GM21423 (cell line): Measurements from ENCODE around the gene MYO9A.
"Not testable (repeated sequence)": the region's sequence is repeated elsewhere in the genome, so short reads cannot be mapped to it uniquely, and the experiment has no call there.

ENCODE experiments used
- ATAC-seq: cut with Tn5 transposase; IDR thresholded peaks from one replicate; pipeline ENCODE4 v1.9.1; 2021; ENCODE audit warnings: mild to moderate bottlenecking, moderate library complexity; ENCODE audit not compliant: unreplicated experiment

MYO9A gene

DNA sequence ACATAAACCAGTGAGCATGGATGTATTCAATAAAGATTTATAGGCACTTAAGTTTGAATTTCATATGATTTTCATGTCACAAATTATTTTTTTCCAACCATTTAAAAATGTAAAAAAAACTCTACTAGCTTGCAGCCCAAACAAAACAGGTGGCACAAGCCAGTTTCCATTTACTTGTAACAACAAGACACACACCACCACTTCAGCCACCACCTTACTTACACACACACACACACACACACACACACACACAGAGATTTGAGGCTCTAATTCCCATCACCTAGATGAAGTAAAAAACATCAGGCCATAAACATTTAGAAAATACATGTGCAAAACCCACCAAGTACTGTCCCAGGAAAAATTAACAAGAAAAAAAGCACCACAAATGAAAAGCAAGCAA is 25.3 kb downstream of the MYO9A start:
- ATAC-seq = no peak

DNA sequence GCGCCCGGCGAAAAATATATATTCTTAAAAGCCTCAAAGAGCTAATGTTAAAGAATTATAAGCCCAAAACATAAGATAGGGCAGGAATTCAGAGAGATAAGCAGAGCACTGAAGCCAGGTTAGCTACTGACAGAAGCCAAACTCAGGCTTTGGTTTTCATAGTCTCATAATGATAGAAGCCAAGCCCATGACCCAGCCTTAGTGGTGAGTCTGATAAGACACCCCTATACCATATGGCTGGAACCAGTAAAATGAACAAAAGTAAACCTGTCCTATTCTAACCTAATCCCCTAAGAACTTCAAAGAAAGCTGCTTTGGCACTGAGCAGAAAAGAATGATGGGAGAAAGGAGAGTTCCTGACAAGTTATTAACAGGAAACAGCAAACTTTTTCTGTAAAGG is 25.9 kb downstream of the MYO9A start:
- no peak for ATAC-seq

DNA sequence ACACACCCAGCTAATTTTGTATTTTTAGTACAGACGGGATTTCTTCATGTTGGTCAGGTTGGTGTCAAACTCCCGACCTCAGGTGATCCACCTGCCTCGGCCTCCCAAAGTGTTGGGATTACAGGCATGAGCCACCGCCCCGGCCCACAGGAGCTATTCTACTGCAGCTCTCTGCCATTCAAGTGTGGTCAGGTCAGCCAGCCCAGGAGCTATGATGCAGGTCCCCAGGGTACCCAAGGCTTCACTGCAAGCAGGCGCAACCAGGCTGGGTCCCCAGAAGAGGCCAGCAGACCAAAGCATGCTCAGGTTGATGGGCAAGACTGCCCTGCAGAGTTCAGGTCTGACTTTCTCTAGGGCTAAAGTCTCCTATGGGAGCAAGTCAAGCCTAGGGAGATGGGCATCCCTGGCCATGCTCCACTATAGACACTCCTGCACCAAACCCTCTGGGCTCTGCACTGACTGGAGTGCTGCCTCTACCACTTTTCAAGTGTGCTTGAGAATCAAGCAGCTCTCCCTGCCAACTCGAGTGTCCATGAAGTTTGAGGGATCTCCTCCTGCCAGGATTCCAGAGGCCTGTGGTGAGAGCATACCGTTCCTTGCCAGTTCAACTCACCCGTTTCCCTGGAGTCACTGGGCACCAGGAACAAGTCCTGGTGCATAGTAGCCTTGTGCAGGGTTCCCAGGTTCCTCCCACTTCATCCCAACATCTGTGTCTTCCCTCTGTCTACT is 30.9 kb downstream of the MYO9A start:
- ATAC-seq = no peak

DNA sequence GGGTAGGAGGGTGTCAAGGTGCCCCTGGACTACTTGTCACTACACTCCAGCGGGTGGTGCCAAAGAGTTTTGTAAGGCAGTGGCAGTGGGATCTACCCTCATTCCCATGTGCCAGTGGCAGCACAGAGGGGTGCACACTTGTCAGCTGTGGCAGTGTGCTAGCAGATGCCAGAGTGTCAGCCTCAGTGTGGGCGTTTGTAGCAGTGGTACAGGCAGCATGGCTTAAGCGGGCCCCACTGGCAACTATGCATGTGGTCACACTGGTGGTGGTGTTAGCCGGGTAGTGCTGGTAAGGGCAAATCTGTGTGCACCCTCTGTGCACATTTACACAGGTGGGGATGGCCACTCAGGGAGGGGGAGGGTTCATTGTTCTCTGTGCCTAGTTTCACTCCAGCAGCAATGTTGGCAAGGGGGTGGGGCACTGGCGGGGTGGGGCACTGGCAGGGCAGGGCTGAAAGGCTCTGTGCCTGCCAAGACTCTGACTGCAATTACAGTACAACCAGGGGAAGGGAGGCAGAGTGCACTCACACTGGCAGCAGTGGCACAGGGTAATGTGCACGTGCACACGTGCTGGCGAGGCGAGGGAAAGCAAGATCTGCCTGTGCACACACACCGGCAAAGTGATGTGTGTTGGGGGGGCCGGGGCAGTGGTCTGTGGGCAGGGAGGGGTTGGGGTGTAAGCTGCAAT is 31.8 kb downstream of the MYO9A start:
- ATAC-seq = no peak

DNA sequence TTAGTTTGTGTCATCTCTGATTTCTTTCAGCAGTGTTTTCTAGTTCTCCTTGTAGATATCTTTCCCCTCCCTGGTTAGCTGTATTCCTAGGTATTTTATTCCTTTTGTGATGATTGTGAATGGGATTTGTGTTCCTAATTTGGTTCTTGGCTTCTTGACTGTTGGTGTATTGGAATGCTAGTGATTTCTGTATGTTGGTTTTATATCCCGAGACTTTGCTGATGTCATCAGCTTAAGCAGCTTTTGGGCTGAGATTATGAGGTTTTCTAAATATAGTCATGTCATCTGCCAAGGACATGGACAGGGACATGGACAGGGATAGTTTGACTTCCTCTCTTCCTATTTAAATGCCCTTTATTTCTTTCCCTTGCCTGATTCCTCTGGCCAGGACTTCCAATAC is 35.8 kb downstream of the MYO9A start:
- no peak for ATAC-seq

DNA sequence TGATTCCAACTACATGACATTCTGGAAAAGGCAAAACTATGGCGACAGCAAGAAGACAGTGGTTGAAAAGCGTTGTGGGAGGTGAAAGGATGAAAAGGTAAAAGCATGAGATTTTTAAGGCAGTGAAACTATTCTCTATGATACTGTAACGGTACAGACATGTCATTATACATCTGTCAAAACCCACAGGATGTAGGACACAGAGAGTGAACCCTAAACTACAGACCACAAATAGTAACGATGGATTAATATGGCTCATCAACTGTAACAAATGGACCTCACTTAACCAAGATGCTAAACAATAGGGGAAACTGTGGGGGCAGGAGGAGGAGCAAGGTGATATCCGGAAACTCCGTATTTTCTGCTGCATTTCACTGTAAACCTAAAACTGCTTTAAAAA is 39.1 kb downstream of the MYO9A start:
- ATAC-seq = peak; percentile 89

DNA sequence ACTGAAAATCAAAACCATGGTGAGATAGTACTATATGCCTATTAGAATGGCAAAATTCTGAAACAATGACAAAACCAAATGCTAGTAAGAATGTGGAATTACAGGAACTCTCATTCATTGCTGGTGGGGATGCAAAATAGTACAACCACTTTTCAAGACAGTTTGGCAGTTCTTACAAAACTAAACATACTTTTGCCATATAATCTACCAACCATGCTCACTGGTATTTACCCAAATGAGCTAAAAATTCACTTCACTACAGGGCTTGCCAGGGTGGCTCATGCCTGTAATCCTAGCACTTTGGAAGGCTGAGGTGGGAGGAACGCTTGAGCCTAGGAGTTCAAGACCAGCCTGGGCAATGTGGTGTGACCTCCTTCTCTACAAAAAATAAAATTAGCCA is 40.0 kb downstream of the MYO9A start:
- ATAC-seq = no peak

DNA sequence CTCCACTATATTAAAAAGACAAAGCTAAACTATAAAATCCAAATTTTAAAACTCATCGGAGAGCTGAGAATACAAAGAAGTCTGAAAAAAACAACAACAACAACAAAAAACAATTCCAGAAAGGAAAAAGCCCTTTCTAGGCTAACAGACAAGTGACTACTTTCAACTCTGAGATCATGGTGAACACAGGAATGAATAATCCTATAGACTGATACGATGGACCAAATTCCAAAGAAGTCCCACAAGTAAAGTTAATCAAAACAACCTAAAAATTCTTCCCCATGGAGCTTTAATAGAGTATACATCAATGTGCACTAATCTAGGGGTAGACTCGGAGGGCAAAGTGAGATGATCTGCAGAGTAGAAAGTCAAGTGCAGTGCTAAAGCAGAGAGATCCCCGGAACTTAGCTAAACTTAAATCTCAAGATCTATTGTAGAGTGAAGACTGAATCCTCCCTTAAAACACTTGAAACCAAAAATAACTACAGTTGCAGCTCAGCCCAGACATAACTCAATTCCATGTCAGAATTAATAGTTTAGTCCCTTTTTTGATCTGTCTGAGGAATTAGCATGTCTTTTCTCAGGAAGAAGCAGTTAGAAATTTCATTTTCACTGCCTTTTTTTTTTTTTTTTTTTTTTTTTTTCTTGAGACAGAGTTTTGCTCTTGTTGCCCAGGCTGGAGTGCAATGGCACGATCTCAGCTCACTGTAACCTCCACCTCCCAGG is 43.5 kb downstream of the MYO9A start:
- no peak for ATAC-seq

DNA sequence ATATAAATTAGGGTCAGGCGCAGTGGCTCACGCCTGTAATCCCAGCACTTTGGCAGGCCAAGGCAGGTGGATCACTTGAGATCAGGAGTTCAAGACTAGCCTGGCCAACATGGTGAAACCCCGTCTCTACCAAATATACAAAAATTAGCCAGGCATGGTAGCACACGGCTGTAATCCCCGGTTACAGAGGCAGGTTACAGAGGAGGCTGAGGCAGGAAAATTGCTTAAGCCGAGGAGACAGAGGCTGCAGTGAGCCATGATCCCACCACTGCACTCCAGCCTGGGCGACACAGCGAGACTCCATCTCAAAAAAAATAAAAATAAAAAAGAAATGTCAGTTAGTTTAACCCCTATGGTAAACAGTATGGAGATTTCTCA is 46.5 kb downstream of the MYO9A start:
- ATAC-seq = not testable (repeated sequence)

DNA sequence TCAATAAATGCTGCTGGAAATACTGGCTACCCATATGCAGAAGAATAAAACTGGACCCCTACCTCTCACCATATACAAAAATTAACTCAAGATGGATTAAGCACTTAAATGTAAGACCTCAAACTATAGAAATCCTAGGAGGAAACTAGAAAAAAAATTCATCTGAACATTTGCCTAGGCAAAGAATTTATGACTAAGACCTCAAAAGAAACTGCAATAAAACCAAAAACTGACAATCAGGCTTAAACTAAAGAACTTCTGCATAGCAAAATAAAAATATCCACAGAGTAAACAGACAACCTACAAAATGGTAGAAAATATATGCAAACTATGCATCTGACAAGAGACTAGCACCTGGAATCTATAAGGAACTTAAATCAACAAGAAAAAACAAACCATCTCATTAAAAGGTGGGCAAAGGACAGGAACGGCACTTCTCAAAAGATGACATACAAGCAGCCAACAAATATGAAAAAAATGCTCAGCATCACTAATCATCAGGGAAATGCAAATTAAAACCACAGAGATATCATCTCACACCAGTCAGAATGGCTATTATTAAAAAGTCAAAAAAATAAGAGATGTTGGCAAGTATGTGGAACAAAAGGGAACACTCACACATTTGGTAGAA is 47.0 kb downstream of the MYO9A start:
- no peak for ATAC-seq

DNA sequence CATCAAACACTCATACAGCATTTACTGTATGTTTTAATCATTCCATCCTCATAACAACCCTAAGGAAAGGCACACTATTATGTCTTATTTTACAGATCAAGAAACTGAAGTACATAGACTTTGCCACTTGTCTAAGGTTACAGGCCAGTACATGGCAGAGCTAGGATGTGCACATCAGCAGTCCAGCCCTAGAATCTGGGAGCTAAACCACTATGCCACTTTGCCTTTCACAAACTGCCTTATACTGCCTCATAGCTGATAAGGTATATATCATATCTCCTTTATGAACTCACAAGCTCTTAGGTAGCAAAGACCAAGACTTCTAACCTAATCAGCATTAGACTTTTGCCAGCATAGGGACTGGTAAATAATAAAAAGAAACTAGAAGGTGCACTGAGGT is 49.1 kb downstream of the MYO9A start:
- ATAC-seq = no peak

DNA sequence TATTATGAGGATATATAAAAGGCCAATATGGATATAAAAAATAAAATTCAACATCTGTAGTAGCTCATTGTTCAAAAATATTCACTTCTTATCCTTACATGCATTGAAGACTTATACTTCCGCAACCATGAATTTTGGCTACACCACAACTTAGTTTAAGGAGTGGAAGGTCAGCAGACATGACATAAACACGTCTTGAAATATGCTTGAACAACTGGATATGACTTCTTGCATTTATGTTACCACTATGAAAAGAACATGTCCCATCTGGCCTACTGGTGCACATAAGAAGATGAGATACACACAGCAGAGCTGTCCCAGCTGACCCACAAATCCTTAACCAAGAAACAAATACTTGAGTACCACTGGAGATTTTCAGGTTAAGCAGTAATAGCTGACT is 52.1 kb downstream of the MYO9A start:
- ATAC-seq = no peak

DNA sequence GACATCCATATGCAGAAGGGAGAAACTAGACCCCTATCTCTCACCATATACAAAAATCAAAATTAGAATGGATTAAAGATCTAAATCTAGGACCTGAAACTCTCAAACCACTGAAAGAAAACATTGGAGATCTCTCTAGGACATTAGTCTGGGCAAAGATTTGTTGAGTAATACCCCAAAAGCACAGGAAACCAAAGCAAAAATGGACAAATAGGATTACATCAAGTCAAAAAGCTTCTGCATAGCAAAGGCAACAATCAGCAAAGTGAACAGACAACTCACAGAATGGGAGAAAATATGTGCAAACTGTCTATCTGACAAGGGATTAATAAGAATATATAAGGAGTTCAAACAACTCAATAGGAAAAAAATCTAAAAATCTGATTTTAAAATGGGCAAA is 54.8 kb downstream of the MYO9A start:
- no peak for ATAC-seq

DNA sequence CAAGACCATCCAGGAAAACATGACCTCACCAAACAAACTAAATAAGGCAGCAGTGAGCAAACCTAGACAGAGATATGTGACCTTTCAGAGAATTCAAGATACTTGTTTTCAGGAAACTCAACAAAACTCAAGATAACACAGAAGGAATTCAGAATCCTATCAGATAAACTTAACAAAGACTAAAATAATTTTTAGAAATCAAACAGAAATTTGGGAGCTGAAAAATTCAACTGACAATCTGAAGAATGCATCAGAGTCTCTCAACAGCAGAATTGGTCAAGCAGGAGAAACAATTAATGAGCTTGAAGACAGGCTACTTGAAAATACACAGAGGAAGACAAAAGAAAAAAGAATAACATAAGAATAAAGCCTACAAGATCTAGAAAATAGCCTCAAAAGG is 55.6 kb downstream of the MYO9A start:
- no peak for ATAC-seq

DNA sequence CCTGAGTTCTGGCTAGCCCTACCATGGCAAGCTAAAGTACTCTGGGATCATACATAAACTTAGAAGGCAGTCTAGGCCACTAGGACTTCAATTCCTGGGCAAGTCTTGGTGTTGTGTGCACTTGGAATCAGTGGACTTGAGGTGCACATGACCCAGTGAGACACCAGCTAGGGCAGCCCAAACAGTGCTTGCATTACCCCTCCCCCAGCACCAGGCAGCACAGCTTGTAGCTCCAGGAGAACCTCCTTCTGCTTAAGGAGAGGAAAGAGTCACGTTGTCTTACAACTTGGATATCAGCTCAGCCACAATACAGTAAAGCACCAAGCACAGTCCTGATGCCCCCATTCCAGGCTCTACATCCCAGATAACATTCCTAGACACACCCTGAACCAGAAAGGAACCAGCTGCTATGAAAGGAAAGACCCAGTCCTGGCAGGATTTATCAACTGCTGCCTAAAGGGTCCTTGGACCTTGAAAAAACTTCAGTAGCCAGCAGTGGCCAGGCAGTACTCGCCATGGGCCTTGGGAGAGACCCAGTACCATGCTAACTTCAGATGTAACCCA is 57.2 kb downstream of the MYO9A start:
- no peak for ATAC-seq

DNA sequence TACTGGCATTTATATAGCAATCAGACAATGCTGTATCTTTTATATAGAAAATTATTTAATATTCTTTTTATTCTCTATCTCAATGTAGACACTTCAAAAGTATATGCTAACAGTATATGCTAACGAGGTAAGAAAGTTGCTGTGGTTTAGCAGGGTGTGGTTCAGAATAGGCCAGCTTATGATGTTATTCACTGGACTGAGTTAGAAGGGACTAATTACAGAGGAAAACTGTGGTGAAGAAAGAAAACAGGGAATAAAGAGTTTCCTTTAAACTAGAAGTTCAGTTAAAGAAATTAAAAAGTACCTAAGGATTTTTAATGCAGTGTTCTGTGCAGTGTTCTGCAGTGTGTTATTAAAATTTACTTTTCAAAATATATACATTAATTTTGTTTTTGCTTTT is 59.4 kb downstream of the MYO9A start:
- no peak for ATAC-seq

DNA sequence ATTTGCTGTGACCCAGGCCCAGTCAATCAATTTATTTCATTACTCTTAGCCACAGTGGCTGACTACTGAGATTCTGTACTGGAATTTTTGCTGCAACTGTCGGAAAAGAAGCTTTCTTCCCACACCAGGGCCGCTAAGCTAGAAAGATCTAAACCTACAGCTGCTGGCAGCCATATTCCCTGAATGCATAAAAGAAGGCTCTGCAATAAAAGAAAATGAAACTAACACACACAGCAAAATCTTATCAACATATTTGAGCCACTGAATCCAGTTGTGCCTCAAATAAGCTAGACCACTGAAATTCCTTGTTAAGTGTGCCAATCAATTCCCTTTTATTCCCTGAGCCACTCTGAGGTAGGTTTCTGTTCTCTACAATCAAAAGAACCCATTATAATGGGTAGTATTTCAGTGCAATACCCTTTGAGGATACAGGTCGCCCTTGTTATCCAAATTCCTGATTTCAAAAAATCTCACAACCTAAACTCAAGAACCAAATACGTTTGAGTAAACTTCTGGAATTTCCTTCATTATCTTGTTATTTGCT is 60.3 kb downstream of the MYO9A start:
- no peak for ATAC-seq

DNA sequence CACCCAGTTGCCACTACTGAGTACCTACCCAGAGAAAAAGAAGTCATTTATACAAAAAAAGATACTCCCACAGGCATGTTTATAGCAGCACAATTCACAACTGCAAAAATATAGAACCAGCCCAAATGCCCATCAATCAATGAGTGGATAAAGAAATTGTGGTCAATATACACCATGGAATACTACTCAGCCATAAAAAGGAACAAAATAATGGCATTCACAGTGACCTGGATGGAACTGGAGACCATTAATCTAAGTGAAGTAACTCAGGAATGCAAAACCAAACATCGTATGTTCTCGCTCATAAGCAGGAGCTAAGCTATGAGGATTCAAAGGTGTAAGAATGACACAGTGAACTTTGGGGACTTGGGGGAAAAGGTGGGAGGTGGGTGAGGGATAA is 61.7 kb downstream of the MYO9A start:
- not testable (repeated sequence) for ATAC-seq

DNA sequence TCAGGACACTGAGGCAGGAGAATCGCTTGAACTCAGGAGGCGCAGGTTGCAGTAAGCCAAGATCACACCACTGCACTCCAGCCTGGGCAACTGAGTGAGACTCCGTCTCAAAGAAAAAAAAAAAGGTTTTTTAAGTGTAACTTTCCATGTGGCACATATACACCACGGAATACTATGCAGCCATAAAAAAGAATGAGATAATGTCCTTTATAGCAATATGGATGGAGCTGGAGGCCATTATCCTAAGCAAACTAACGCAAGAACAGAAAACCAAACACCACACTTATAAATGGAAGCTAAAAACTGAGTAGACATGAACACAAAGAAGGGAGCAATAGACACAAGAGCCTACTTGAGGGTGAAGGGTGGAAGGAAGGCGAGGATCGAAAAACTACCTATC is 64.7 kb downstream of the MYO9A start:
- ATAC-seq = not testable (repeated sequence)

DNA sequence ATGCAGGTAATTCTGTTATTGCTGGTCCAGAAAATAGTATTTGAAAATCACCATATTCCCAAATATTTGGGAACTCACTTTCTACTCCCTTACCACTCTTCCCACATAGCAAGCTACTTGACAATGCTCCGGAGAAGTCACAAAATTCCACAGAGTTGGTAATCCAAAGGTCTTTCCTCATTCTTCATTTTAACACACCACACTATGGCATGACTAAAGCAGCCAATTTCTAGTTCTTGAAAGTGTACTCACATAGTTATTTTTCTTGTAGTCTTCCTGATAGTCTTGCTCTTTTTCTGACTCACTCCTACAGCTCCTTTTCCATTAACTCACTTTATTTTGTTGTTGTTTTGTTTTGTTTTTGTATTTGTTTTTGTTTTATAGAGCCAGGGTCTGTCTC is 67.2 kb downstream of the MYO9A start:
- ATAC-seq = no peak

DNA sequence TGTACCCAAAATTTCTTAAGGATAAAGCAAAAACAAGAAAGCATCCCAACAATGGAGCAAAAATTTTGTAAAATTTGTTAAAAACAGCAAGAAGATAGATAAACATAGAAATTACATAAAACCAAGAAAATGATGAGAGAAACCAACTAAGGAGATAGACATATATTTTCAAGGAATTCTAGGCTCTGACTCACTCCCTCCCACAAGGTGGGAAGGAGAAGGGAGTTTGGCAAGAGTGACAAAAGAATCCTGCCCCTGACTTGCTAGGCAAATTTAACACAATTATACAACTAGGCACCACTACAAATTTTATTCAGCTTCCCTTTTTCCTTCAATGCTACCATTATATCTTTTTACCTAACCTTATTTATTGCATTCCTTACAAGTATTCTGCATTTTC is 70.9 kb downstream of the MYO9A start:
- ATAC-seq = no peak
